HFFc6 (cell line): ENCODE data around the gene ZNF462. TPM values are rescaled to one million over a fixed set of nuclear protein-coding genes. Genes with fewer than 3 reads are reported as not detected.
"Not testable (repeated sequence)": the region's sequence is repeated elsewhere in the genome, so short reads cannot be mapped to it uniquely, and the experiment has no call there.

Experiments used
- DNase-seq: peaks from one replicate; pipeline ENCODE4 v3.0.0-alpha.2; 2018
- H3K27ac Mint-ChIP-seq: 2 replicates; pipeline ENCODE4 v1.8.0; 2020; ENCODE audit warnings: mild to moderate bottlenecking, mixed read lengths
- H3K27me3 Mint-ChIP-seq: 2 replicates; pipeline ENCODE4 v1.8.0; 2021; ENCODE audit warnings: mild to moderate bottlenecking, moderate library complexity, mixed read lengths; ENCODE audit not compliant: insufficient read depth
- H3K36me3 Mint-ChIP-seq: 2 replicates; pipeline ENCODE4 v1.8.0; 2021; ENCODE audit warnings: low read depth, mixed read lengths
- H3K4me1 Mint-ChIP-seq: 2 replicates; pipeline ENCODE4 v1.8.0; 2020; ENCODE audit warnings: low read depth, mixed read lengths
- H3K4me3 Mint-ChIP-seq: 2 replicates; pipeline ENCODE4 v1.8.0; 2020; ENCODE audit warnings: mild to moderate bottlenecking, moderate library complexity, mixed read lengths
- H3K9me3 Mint-ChIP-seq: 2 replicates; pipeline ENCODE4 v1.8.0; 2020; ENCODE audit warnings: mild to moderate bottlenecking, mixed read lengths
- CTCF ChIP-seq: fragments of 200-600 bp; sonication (generic); IDR thresholded peaks from 2 replicates; pipeline ENCODE4 v1.5.0; 2021; ENCODE audit warnings: antibody characterized with exemption, mild to moderate bottlenecking
- total RNA-seq, 6 experiments: library from RNA; stranded (reverse); fragmentation: NEBNext Ultra II Directional; extraction: Animal tissue kit (Norgen Biotek cat#: 25700); gene quantifications; 2 replicates in 1 of 6; 3 replicates in 5 of 6; pipeline ENCODE4 v1.2.3, GENCODE V29; 2021

ZNF462 gene
- total RNA-seq, 6 experiments from 2014 or later: 10.1 to 18.9 (median 15.6) TPM

GRCh38 chr9:106843371-106843770, 19.6 kb upstream of the ZNF462 start:
- peaks cover 8% of the 10 kb centered on the region for H3K4me1 Mint-ChIP-seq
- H3K36me3 Mint-ChIP-seq: no peaks in the 10 kb centered on the region
- peaks cover 2% of the 10 kb centered on the region; the same call in 1 of the 2 replicates for H3K27me3 Mint-ChIP-seq
- no peak overlapping the region for H3K4me3 Mint-ChIP-seq
- no peak for DNase-seq
- TF ChIP-seq CTCF: no peak
- no peaks in the 10 kb centered on the region for H3K9me3 Mint-ChIP-seq
- no peak overlapping the region for H3K27ac Mint-ChIP-seq

GRCh38 chr9:106846307-106846706, 16.7 kb upstream of the ZNF462 start:
- H3K27me3 Mint-ChIP-seq: no peaks in the 10 kb centered on the region
- H3K27ac Mint-ChIP-seq: no peak overlapping the region
- no peaks in the 10 kb centered on the region for H3K36me3 Mint-ChIP-seq
- peaks cover 8% of the 10 kb centered on the region for H3K4me1 Mint-ChIP-seq
- H3K9me3 Mint-ChIP-seq: no peaks in the 10 kb centered on the region
- DNase-seq: no peak
- H3K4me3 Mint-ChIP-seq: no peak overlapping the region
- TF ChIP-seq CTCF: no peak

GRCh38 chr9:106846857-106847256, 16.1 kb upstream of the ZNF462 start:
- no peak for TF ChIP-seq CTCF
- Mint-ChIP-seq H3K9me3 (no peaks in the 10 kb centered on the region), H3K4me3 (no peak overlapping the region), H3K36me3 (no peaks in the 10 kb centered on the region), H3K27ac (no peak overlapping the region), H3K4me1 (peaks cover 8% of the 10 kb centered on the region), H3K27me3 (no peaks in the 10 kb centered on the region)
- DNase-seq: peak; percentile 30

DNA sequence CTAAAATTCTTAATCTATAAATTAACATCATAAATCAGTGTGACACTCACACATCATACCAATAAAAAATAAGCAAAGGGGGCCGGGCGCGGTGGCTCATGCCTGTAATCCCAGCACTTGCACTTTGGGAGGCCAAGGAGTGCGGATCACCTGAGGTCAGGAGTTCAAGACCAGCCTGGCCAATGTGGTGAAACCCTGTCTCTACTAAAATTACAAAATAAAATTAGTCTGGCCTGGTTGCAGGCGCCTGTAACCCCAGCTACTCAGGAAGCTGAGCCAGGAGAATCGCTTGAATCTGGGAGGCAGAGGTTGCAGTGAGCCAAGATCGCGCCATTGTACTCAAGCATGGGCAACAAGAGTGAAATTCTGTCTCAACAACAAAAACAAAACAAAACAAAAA, 11.3 kb upstream of the ZNF462 start:
- not testable (repeated sequence) for H3K27me3 Mint-ChIP-seq, H3K36me3 Mint-ChIP-seq, H3K9me3 Mint-ChIP-seq, H3K27ac Mint-ChIP-seq, H3K4me3 Mint-ChIP-seq, DNase-seq, H3K4me1 Mint-ChIP-seq

- no peak for TF ChIP-seq CTCF
- no peaks in the 10 kb centered on the region for H3K36me3 Mint-ChIP-seq
- no peak overlapping the region for H3K27ac Mint-ChIP-seq
- peaks cover 27% of the 10 kb centered on the region for H3K27me3 Mint-ChIP-seq
- H3K4me1 Mint-ChIP-seq: peaks cover 22% of the 10 kb centered on the region
- H3K4me3 Mint-ChIP-seq: no peak overlapping the region
- no peak for DNase-seq
- no peaks in the 10 kb centered on the region for H3K9me3 Mint-ChIP-seq
Measured at GRCh38 chr9:106857811-106858470, 5.0 kb upstream of the ZNF462 start.

- H3K27ac Mint-ChIP-seq: peak overlapping the region; percentile 7; the same call in 1 of the 2 replicates
- H3K4me1 Mint-ChIP-seq: peaks cover 29% of the 10 kb centered on the region
- peaks cover 24% of the 10 kb centered on the region for H3K27me3 Mint-ChIP-seq
- peak overlapping the region; percentile 94 for H3K4me3 Mint-ChIP-seq
- H3K9me3 Mint-ChIP-seq: no peaks in the 10 kb centered on the region
- DNase-seq: no peak
- H3K36me3 Mint-ChIP-seq: no peaks in the 10 kb centered on the region
- TF ChIP-seq CTCF: no peak
Measured at GRCh38 chr9:106859957-106860720, 2.8 kb upstream of the ZNF462 start.
